Stimulated activated CD8-positive, alpha-beta memory T cell treated with anti-CD3 and anti-CD28 coated beads, Interleukin-12 subunit alpha, Interleukin-12 subunit beta, amount 100 ng/mL, for 4 hours (primary cell): ENCODE data around the gene IL20RA.
"Not testable (repeated sequence)": the region's sequence is repeated elsewhere in the genome, so short reads cannot be mapped to it uniquely, and the experiment has no call there.

Experiments
- DNase-seq: peaks from one replicate; pipeline ENCODE4 v3.0.0-alpha.2; 2020; ENCODE audit warnings: low read depth

Gene IL20RA, protein sequence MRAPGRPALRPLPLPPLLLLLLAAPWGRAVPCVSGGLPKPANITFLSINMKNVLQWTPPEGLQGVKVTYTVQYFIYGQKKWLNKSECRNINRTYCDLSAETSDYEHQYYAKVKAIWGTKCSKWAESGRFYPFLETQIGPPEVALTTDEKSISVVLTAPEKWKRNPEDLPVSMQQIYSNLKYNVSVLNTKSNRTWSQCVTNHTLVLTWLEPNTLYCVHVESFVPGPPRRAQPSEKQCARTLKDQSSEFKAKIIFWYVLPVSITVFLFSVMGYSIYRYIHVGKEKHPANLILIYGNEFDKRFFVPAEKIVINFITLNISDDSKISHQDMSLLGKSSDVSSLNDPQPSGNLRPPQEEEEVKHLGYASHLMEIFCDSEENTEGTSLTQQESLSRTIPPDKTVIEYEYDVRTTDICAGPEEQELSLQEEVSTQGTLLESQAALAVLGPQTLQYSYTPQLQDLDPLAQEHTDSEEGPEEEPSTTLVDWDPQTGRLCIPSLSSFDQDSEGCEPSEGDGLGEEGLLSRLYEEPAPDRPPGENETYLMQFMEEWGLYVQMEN

DNA sequence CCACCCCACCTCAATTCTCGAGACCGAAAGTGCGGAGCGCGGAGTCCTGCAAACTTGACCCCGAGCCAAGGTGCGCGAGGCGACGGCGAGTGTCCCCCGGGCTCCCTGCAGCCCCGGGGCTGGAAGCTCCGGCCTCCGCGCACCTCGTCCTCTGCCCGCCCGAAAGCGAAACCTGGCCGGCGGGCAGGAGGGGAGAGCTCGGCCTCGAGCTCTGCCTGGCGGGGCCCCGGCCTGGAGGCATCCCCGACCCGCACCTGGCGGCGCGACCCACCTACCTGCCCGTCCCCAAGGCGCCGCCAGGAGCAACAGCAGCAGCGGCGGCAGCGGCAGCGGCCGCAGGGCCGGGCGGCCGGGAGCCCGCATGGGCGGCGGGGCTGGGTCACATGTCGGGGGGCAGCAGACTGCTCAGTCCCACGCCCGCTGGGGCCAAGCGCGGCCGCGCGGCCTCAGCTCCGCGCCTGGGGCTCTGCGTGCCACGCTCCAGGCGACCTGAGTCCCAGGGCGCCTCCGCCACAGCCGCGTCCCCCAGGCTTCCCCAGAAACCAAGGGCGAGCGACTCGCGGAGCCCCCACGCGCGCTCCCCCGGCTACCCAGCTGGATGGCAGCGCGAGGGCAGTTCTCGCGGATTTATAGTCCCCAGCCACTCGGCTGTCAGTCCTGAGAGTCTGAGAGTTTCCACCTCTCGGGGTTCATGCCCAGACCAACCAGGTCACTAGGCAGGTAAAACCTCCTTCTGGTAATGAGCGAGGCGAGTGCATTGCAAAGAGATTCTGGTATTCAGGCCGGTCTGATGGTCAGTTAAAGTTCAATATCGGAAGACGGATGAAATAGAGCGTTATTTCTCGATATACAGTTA lies at the start of gene IL20RA:
IL20RA (minus strand) TSS at position 600 of the 856 bp plus-strand sequence; CDS start at position 363, 237 bp downstream.
- DNase-seq = no peak

DNA sequence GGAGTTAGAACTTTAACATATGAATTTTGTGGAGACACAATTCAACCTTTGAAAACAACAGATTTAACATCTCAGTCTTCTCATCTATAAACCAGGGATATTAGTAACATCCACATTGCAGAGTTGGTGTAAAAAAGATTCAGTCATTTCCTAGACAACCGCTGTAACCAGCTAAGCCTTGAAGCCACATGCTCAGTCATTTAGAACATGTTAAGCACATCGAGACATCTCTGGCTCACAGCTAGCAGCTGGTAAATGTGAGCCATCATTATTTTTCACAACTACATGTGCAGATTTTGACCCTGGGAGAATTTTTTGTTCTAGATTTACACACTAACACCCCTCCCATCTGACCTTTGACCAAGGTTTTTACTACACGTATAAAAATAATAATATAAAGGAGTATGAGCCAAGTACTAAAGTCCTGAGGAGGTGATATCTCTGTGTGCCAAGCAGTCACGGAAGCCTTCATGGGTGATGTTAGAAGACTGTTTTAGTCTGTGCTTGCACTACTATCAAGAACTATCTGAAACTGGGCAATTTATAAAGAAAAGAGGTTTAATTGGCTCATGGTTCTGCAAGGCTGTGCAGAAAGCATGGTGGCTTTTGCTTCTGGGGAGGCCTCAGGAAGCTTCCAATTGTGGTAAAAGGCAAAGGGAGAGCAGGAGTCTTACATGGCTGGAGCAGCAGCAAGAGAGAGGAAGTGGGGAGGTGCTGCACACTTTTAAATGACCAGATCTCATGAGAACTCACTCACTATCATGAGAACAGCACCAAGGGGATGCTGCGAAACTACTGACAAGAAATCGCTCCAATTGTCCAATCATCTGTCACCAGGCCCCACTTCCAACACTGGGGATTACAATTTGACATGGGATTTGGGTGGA lies 48.7 kb upstream of the IL20RA start:
- DNase-seq = no peak

DNA sequence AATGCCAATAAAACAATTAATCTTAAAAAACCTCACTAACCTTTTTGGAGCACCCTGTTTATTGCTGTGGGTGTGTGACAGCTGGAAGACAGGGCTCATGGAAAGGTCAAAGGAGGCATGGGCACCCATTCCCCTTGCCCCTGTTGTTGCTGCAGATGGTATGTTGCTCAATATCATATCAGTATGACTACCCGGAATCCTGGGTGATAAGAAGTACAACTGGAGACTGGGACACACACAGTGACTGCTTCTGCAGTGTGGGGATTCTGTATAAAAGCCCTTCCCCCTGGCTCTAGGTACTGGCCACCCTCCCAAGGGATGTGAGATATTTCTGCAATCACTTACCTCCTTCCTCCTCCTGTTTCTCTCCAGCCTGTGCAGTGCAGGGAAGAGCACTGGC lies 47.3 kb upstream of the IL20RA start:
- DNase-seq = no peak

DNA sequence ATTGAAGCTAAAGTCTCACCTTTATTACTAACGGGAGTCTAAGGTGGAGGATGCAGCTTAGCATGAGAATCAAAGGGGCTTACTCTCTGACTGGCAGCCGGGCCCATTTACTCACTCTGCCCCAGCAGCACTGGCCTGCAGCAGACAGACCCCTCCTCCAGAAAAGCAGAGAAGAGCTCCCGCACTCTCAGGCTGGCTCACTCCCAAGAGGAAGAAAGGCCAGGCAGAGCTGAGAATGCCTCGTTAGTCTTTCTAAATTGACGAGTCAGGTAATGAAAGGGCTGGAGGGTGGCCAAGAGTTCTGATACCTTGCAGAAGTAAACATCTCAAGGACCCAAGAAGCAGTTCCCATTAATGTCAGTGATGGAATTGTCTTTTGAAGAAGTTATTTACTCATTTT lies 44.5 kb upstream of the IL20RA start:
- no peak for DNase-seq

DNA sequence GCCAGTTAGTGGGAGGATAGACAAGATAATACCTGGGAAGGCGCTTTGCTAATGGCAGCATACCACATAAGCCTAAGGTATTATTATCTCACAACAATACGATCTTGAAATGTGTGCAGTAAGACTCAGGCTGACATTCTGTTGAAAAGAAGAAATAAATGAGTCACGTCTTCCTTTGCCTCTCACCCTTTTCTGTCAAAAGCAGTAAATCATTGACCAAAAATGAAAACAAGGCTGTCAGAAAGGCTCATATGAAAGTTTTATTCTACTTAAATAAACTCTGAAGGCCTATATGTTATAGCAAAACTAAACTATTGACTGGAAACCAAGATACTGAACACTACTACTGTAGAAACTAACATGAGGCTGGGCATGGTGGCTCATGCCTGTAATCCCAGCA lies 43.1 kb upstream of the IL20RA start:
- no peak for DNase-seq

DNA sequence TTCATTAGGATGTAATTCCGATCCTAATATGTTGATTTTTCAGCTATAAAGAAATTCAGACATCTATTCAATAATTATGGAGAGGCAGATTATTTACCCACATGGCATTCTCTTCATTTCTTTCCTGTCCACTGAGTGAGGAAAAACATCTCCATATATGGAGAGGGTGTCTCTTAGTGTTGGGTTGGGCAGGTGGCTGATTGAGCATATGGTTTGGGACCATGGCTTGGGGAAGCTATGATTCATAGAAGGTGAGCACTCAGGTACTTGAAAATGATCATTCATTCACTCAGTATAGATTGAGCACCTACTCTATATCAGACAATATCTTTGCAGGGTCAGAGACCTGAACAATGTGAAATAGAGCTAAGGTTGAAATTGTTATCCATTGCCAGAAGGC lies 41.3 kb upstream of the IL20RA start:
- no peak for DNase-seq

DNA sequence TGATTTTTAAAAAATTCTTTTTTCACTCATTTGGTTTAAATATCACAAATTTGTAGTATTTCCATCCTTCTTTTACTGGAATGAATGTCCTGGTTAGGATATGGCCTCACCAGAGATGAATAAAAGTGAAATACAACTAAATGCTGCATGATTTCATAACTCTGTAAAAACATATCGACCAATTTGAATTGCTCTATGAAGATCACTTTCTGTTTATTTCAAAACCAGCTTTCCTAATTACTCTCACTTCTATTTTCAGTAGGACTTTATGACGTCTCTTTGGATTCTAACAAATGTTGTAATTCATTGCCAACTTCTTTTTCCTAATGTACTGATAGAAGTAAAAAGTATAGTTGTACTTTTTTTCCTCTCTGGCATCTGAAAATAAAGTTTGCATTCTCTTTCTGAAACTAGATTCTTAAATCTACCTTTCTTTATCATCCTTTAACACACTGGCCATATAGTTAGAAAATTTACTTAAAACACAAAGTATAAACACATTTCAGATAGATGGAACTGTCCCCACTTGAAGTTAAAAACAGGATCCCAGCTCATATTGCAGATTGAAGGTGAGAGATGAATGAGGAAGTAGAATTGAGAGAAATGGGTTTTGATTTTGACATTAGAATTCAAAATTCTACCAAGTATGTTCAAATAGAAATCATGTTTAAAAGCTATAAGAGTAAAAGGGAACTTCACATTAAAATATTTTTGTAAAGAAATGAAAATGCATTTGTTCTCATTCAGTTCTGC lies 40.3 kb upstream of the IL20RA start:
- no peak for DNase-seq

DNA sequence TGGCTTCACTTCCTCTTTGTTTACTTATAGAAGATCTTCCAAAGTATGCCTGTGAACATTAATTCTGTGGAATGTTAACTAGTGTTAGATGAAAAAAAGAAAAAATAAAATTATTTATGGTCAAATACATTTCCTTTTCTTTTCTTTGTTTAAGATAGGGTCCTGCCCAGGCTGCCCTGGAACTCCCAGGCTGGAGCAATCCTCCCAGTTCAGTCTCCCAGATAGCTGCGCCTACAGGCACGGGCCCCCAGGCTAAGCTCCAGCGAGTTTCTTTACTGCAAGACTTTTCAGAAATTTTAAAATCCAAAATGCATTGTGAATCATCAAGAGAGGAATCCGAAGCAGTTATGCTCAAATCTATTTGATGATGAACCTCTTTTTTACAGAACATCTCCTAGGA lies 39.3 kb upstream of the IL20RA start:
- no peak for DNase-seq

DNA sequence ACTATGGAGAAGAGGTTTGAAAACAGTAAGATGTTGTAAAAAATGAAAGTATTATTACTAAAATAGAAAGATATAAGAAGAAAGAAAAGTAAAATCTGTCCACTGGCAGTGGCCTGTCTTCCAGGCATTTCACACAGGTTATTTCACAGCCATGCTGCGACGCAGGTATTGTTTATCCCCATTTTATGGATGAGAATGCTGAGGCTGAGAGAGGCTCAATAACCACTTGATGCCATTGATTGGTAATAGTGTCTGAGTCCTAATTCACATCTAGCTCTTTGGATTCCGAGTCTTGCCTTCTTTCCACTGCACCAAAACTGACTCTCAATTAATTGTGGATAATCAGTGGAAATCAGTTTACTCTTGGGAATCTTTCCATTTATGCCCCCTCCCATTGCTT lies 37.2 kb upstream of the IL20RA start:
- DNase-seq = no peak

DNA sequence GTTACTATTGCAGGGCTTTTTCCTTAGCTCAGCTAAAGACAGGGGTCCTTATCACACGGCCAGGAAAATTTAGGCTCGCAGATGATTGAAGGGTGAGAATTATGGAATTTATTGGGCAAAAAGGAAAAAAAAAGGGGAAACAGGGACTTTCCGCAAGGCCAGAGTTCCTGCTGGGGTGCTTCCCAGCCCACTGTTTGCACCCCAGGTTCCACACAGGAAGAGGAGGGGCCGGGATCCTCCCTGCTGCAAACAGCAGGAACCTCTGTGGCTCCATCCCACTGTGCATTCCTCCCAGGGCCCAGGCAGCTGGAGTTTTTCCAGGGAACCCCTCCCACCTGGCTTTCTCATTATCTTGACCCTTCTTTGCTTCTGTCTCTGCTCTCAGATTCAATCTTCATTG lies 35.9 kb upstream of the IL20RA start:
- DNase-seq = no peak

DNA sequence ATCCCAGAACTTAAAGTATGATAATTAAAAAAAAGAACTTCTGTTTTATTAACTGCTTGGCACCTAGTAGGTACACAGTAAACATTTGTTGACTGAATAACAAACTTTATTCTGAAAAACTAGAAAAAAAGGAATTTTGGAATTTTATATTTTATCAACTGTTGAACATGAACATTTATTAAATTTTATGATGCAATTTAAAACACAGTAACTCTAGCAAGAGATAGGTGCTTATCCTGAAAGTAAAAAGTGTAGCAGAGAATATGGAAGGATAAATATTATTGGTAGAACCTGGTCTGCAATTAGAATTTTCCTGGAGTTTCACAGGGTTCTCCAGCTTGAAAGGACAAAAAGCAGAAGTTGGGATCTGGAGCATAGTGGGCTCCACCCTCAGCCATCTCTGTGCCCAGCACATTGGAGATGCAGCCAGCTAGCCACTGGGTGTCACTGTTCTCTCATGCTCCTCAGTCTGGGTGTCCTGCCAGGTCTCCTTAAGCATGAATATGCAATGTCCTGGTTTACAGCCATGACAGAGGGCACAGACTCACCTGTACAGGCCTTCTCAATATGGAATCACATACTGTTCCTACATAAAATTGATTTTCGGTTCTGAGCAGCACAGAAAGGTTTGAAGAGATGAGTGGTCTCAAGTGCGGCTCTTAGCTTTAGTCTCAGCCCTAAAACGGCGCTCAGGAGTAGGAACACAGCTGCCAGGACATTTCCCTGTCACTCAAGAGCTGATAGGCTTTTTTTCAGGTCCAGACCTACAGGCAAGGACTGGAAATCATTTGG lies 31.7 kb upstream of the IL20RA start:
- peak; percentile 12 for DNase-seq

DNA sequence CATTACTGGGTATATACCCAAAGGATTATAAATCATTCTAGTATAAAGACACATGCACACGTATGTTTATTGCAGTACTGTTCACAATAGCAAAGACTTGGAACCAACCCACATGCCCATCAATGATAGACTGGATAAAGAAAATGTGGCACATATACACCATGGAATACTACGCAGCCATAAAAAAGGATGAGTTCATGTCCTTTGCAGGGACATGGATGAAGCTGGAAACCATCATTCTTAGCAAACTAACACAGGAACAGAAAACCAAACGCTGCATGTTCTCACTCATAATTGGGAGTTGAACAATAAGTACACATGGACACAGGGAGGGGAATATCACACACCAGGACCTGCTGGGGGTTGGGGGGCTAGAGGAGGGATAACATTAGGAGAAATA lies 31.0 kb upstream of the IL20RA start:
- DNase-seq = not testable (repeated sequence)

DNA sequence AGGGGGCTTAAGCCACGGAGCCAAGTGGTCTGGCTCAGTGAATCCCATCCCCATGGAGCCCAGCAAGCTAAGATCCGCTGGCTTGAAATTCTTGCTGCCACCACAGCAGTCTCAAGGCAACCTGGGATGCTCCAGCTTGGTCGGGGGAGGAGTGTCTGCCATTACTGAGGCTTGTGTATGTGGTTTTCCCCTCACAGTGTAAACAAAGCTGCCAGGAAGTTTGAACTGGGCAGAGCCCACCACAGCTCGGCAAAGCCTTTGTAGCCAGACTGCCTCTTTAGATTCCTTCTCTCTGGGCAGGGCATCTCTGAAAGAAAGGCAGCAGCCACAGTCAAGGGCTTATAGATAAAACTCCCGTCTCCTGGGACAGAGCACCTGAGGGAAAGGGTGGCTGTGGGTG lies 25.5 kb upstream of the IL20RA start:
- DNase-seq = no peak

DNA sequence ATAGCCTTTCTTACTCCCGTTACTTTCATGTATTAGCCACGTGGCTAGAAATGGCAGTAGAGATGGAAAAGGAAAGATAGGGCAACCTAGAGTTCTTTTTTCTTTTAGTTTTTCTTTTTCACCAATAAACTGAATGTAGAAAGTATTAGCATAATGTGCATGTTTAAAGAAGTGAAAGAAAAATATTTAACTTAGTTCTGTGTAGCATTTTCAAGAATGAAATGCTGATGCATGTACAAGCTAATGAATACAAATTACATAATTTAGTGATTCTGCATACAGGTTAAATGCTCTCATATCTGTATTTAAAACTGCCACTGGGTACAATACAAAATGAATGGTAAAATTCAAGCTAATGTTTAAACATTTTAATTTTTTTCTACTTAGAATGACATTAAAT lies 22.6 kb upstream of the IL20RA start:
- DNase-seq = no peak

DNA sequence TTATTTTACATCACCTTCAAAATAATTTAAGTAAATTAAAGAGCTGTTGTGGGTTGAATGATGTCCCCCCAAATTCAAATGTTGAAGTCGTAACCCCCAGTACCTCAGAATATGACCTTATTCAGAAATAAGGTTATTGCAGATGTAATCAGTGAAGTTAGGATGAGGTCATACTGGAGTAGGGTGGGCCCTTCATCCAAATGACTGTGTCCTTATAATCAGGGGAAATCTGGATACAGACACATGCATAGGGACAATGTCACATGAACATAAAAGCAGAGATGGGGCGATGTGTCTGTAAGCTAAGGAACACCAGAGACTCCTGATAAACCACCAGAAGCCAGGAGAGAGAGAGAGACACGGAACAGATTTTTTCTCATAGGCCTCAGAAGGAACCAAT lies 13.3 kb upstream of the IL20RA start:
- DNase-seq = no peak

DNA sequence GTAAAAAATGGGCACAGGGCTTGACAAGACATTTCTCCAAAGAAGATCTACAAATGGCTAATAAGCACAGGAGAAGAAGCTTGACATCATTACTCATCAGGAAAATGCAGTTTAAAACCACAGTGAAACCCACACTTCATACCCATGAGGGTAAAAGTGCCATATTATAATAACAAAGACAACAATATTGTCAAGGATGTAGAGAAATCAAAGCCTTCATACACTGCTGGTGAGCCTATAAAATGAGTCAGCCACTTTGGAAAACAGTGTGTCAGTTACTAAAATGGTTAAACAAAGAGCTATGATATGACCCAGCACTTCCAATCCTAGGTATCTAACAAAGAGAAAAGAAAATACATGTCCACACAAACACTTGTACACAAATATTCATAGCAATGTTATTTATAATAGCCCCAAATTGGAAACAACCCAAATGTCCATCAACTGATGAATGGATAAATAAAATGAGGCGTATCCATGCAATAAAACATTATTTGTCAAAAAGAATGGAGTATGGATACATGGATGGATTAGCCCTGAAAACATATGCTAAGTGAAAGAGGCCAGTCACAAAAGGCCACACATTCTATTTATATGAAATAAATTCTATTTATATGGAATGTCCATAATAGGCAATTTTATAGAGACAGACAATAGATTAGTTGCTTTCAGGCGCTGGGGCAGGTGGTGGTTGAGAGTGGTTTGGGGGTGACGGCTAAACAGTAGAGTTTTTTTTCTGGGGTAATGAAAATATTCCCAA lies 11.5 kb upstream of the IL20RA start:
- no peak for DNase-seq

DNA sequence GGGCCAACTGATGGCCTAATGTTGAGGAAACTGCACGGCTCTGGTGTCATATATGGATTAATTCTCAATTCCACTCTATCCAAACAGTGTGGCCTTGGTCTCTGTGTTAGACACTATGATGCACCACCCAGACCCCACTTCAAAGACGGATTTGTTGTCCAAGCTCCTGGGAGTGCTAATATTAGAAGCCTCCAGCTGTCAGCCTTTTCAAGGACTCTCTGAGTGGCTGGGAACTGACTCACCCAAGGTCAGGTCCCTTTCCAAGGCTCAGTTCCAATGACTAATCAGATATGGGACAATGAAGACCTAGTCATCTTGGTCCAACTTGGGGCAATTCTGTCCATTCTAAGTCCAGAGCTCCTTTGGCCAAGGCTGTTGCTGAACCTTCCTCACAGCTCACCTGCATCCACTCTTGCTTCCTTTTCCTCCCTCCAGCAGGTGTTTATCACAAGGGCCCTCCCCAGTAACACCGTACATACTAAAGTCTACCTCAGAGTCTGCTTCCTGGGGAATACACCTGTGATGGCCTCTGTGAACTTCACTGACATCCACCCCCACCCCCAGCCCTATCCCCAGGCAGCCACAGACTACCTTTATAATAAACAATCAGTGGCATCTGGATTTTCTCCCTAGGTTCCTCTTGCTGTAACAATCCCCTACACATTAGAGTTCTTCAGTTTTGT lies 7.2 kb upstream of the IL20RA start:
- no peak for DNase-seq

DNA sequence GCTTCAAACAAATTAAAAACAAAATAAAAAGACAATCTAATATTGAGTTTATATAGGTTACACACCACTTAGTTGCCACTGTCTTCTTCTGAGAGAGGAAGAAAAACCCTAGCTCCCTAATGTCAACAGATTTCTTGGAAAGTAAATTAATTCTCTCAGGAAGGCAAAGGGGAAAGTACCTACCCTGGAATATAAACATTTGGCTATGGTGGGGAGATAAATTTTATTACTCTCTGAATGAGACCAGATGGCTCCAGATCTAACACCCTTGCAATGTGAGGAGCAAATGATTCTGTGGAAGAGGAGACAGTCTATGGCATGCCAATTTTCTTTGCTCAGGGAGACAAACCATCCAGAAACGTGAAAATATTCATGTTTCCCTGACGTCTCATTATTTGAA lies 4.3 kb upstream of the IL20RA start:
- DNase-seq = no peak

DNA sequence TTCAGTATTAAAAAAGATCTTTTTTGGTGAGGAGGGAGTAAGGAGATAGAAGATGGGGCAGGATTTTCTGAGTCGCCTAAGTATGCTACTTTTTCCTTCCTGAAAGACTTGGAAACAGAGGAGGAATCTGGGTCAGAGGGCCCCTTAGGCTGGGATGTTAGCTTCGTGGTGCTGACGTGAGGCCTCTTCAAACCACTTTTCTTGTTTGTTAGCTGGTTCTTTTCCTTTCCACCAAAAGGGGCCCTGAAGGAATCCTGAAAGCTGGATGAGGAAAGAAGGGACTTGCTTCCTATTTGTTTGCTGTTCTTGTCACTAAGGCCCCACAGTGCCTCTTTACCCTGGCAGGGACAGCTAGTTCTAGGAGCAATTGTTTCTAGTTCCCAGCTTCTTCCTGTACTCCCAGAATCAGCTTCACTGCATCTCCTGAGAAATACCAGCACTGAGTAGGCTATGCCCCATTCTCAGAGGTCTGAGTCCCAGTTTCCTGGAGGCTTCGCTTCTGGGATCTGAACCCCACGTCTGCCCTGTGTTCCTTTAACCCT lies 2.2 kb upstream of the IL20RA start:
- no peak for DNase-seq
